Kidney glomerular epithelial cell (primary cell): Measurements from ENCODE around the gene TYRO3.

ENCODE experiments used
- DNase-seq: peaks from one replicate; lab custom pipeline; 2025; lab: John Stamatoyannopoulos, UW

Gene TYRO3

GRCh38 chr15:41558400-41559238, at the start of gene TYRO3:
Gene TYRO3, plus strand, starts transcription at chr15:41559212. Its CDS starts 46 bp downstream, at chr15:41559258.
- DNase-seq, result no peak

- no peak for DNase-seq
Observed at GRCh38 chr15:41510728-41511127, 48.3 kb upstream of the TYRO3 start.

DNA sequence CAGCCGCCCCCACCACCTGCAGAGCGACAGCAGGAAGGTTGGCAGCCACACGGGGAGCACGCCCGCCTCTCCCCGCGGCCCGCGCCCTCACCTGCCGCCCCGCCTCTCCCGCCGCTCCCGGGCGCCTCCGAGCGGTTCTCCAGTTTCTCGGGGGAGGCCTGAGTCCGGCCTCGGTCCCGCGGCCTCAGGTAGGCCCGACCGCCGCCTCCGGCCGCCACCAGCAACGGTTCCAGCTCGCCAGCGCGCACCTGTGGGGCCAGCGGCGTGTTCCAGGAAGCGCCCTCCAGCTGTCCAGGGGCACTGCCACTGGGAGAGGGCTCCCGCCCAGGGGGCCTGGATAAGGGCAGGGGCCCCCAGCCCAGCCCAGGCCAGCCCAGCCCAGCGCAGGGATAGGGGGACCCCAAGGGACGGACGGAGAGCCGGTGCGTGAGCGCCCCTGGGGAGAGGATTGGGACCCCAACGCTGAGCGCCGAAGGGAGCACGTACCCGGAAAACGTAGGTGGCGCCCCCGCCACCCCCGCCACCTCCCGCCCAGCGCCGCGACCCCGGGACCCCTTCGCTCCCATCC, 47.6 kb upstream of the TYRO3 start:
- DNase-seq, result no peak

DNA sequence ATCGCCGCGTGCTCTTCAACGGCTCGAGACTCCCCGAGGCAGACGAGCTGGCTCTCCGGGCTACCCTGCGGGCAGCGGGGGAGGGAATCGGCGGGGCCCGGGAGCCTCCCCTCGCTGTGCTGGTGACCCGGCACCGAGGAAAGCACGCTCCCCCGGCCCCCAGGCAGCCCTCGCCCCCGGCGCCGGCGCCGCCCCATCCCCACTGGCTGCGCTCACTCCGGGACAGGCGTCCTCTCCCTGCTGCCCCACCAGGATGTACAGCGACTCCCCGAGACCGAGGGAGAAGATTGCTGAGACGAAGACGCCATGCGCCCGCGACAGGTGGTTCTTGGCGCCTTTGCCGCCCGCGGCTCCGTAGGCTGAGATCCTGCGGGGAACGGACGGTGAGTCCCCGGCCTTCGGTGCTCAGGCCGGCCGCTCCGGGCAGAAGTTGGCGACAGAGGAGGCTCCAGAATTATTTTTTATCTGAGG, 47.1 kb upstream of the TYRO3 start:
- no peak for DNase-seq

- DNase-seq, result no peak
Observed at GRCh38 chr15:41512512-41512939, 46.5 kb upstream of the TYRO3 start.

GRCh38 chr15:41512940-41513505, 46.0 kb upstream of the TYRO3 start:
- no peak for DNase-seq

DNA sequence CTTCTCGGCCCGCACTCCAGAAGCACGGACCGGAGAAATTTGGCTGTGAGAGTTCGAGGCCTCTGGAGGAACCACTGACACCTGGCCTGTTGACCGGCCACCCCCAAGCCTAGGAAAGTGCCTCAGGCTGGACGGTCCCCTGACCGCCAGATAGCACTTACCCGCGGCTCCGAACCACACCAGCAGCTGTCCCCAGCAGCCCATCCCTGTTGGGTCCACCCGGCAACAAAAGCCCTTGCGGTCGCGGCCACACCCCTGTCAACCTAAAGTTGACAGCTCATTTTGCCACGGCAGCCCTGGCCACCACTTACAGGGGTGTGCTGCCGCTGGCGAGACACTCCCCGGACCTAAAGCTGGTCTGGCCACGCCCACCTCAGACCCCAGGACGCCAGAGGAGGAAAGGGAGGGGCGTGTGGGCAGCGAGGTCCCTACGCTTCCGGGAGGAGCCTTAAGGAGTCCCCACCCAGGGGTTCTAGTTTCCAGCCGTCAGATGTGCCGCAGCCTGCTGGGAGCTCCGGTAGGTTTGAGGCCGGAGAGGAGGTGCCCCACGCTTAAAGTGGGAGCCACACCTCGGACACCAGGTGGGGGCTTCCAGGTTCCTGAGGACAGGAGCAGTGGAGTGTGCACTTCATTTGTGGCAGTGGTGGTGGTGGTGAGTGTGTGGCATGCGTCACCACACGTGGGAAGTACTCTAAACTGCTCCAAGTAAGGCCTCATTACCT, 45.3 kb upstream of the TYRO3 start, which contains the start of gene LTK:
Gene LTK, minus strand, starts transcription at position 322 of the 722 bp plus-strand sequence. Its CDS starts 118 bp downstream, at position 204.
- no peak for DNase-seq

- no peak for DNase-seq
Observed at GRCh38 chr15:41517895-41518449, 41.0 kb upstream of the TYRO3 start.

DNA sequence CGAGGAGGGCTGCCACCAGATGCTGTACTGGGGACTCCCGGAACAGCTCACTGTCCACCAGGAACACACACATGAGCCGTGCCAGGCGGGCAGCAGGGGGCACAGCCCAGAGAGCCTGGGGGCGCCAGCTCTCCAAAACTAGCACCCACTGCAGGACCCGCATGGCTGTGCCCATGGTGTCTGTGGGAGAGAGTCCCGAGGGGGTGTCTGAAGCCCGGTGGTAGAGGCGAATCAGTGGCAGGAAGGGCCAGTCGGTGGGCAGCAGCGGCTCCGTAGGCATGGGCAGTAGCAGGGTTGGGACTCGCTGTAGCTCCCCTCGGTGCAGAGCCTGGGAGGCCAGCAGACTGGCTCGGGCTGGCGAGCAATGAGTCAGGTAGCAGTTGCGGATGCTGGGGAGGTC, 38.4 kb upstream of the TYRO3 start:
- no peak for DNase-seq

- no peak for DNase-seq
Observed at GRCh38 chr15:41521614-41522013, 37.4 kb upstream of the TYRO3 start.

DNA sequence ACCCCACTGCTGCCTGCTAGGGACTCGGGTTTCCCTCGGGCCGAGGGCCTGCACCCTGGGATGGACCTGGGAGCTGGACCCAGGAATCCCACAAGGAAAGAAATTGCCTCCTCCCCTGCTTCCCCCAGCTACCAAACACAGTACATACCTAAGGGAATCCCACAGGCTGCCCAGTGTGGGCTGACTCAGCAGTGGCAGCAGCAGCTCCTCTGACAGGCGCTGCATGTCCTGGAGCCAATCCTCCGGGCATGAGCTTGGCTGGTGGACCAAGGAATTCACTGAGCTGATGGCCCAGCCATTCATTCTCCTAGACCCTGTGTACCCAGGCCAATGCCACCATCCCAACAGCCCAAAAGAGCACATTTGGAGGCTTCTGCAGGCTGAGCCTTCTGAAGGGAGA, 35.9 kb upstream of the TYRO3 start:
- no peak for DNase-seq

DNA sequence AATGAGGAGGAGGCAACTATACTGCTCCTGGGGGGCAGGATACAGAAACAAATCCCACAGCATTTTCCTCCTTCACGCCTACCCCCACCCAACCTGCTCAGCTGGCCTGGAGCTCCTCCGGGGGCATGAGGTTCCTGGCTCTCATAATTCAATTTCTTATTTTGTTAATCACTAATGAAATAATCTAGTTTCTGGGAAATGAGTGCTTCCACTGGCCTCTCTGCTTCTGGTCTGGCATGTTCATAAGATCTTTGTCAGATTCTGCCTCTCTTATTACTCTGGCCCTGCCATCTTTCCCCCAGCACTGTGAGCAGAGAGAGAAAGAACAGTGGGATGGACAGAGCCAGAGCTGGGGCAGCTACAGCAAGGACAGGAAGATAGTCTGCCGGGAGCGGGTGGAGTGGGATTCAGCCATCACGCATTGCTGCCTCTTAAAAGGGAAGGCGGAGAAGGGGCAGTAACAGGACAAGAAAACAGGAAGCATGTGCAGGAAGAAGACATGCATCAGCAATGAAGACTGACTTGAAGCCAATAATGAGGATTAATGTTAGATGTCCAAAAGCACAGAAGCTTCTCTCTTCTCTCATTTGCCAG, 28.6 kb upstream of the TYRO3 start:
- no peak for DNase-seq

DNA sequence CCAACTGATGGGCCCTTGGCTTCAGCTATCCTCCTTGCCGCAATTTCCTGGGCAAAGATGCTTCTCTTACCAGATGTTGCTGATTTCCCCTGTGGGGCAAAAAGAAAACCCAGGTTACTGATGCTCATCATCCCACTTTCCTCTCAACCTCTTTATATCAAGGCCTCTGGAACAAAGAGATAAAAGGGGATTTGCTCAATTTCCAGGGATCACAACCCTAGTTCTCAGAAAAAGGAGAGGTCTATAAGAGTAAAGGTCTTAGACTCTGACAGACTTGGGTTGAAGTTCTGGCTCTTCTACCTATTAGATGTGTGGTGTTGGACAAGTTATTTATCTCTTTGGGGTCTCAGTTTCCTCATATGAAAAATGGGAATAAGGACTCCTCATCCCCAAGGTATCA, 23.5 kb upstream of the TYRO3 start:
- DNase-seq, result no peak

DNA sequence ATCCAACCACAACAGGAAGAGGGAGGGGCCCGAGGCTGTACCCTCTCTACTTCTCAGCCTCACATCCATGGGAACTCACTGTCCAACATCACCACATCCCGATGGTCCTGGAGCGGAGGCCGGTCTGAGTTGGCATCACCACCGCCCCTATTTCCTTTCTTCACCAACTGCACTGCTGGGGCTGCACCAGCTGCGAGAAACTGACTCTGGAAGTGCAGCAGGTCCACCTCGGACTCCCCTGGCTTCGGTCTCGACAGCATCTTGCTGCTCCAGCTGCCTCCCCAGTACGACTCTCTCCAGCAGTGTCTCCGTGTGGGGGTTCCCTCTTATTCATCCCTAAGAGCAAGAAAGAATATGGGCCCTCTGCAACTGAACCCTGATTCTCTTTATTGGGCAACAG, 22.1 kb upstream of the TYRO3 start:
- DNase-seq, result no peak

DNA sequence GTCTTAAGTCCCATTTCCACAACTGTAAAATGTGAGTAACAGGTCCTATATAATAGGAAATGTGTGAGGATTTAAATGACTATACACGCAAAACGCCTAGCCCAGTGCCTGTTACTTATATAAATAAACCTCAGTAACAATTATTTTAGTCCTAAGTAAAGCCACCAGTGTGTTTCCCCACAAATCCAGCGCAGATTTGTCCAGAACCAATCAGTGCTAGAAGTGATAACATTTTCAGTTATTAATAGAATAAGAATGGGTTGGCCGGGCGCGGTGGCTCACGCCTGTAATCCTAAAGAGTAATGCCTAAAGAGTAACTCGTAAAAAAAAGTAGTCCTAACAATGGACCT, 15.5 kb upstream of the TYRO3 start:
- no peak for DNase-seq

GRCh38 chr15:41544650-41545015, 14.4 kb upstream of the TYRO3 start:
- no peak for DNase-seq

GRCh38 chr15:41545218-41545617, 13.8 kb upstream of the TYRO3 start:
- no peak for DNase-seq

GRCh38 chr15:41546851-41547786, 11.9 kb upstream of the TYRO3 start:
- no peak for DNase-seq

- DNase-seq, result no peak
Observed at GRCh38 chr15:41550066-41550775, 8.8 kb upstream of the TYRO3 start.

GRCh38 chr15:41553731-41554130, 5.3 kb upstream of the TYRO3 start:
- no peak for DNase-seq
